Stimulated activated CD8-positive, alpha-beta memory T cell treated with anti-CD3 and anti-CD28 coated beads, Interleukin-15, amount 100 ng/mL, for 4 hours (primary cell): ENCODE results near the gene PIH1D1.
A peak's percentile ranks its signal among the peaks of the same experiment; 100 is the strongest.
"Not testable (repeated sequence)": the region's sequence is repeated elsewhere in the genome, so short reads cannot be mapped to it uniquely, and the experiment has no call there.

Experiments
- DNase-seq, 2 donors: peaks; one replicate each; pipeline ENCODE4 v3.0.0-alpha.2; 2020; ENCODE audit warnings: low read depth in 2 of 2

The PIH1D1 gene

DNA sequence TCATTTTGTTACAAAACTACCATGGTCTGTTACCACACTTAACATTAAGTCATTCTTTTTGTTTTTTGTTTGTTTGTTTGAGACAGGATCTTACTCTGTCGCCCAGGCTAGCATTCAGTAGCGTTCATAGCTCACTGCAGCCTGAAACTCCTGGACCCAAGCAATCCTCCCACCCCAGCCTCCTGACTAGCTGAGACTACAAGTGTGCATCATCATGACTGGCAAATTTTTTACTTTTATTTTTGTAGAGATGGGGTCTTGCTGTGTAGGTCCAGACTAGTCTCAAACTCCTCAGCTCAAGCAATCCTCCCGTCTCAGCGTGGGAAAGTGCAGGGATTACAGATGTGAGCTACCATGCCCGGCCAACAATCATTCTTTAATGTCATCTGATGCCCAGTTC lies 4.7 kb upstream of the PIH1D1 start:
- no peak for DNase-seq

DNA sequence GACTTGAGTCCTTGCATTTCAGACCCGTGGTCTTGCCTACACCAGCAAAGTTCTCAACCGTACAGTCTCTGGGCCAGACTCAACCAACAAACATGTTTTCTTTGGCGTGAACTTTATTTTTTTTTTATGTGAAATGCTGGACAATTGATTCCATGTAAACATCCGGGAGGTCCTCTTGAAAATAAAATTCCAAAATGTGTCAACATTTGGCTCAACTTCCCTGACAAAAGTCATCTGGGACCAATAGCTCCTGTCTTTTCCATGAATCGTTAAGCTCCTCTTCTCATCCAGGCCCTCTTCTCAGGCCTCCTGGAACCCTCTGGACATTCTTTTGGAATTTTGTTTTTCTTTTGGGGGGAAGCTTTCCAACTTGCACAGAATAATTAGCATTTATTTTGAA lies 4.2 kb upstream of the PIH1D1 start:
- no peak for DNase-seq

DNA sequence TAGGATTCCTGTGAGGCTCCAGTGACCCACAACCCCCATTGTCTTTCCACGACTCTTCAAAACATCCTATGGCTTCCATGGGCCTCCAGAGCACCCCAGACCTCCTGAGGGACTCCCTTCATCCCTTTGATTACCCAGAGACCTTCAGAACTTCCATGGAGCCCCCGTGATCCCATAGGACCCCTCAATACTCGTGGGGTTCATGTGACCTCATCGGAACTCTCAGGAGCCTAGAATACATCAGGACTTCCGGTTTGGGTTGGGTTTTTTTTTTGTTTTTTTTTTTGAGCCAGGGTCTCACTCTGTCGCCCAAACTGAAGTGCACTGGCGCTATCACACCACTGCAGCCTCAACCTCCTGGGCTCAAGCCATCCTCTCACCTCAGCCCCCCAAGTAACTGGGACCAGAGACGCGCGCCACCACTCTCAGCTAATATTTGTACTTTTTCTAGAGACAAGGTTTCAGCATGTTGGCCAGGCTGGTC lies 2.2 kb upstream of the PIH1D1 start:
- no peak for DNase-seq

- peak; percentile 95 to 96 for DNase-seq
Observed at GRCh38 chr19:49453013-49453756, 1.6 kb upstream of the PIH1D1 start, which contains the start of gene ALDH16A1. TSS of gene ALDH16A1 (plus strand) at chr19:49453225. CDS start at chr19:49453332, 107 bp downstream.

GRCh38 chr19:49450405-49450804 lies 1.2 kb downstream of the PIH1D1 start:
- DNase-seq: no peak

- no peak for DNase-seq
Observed at GRCh38 chr19:49448432-49448786, 3.2 kb downstream of the PIH1D1 start.

- DNase-seq: no peak
Observed at GRCh38 chr19:49447485-49448431, 3.9 kb downstream of the PIH1D1 start.

GRCh38 chr19:49445997-49446396 lies 5.6 kb downstream of the PIH1D1 start:
- DNase-seq: no peak

DNA sequence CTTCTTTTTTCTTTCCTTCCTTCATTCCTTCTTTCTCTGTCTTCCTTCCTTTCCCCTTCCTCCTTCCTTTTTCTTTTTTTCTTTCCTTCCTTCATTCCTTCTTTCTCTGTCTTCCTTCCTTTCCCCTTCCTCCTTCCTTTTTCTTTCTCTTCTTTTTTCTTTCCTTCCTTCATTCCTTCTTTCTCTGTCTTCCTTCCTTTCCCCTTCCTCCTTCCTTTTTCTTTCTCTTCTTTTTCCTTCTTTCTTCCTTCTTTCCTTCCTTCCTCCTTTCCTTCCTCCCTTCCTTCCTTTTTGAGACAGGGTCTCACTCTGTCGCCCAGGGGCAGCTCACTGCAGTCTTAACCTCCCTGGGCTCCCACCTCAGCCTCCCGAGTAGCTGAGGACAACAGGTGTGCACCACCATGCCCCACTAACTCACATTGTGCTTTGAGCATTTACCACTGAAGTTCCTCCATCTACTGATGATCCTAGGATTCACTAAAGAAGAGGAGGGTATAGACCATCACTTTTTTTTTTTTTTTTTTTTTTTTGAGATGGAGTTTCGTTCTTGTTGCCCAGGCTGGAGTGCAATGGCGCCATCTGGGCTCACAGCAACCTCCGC lies 7.4 kb downstream of the PIH1D1 start:
- DNase-seq: not testable (repeated sequence)

- peak; percentile 86 to 87 for DNase-seq
Observed at GRCh38 chr19:49443366-49444099, 8.1 kb downstream of the PIH1D1 start.

- no peak for DNase-seq
Observed at GRCh38 chr19:49442771-49443365, 8.7 kb downstream of the PIH1D1 start.

DNA sequence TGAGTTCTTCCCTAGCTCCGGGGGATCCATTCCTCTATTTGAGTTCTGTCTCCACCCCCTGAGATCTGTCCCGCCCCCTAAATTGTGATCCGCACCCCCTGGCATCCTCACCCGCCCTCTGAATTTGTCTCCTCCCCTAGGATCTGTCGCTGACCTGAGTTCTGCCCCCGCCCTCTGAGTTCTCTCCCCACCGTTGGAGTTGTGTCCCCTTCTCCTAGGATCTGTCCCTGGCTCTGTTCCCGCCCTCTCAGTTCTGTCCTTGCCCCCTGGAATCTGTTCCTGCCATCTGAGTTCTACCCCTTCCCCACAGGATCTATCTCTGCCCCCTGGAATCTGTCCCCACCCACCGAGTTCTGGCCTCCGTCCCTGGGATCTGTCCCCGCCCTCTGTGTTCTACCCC lies 9.3 kb downstream of the PIH1D1 start:
- DNase-seq: no peak

DNA sequence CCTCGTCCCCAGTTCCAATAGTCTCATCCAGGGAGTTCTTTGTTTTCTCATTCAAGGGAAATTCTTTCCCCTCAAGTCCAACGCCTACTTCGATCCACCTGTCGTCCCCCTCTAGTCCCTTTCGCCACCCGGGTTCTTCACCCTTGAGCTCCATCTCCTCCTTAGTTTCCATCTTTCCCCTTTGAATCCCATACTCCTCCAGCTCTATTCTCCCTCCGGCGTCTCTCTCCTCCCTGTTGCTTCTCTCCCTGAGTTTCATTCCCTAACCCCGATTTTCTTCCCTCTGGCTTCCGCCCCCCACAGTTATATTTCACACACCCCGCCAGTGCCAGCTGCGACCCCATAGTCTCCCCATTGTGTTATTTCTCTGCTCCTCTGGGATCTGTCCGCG lies 9.7 kb downstream of the PIH1D1 start:
- DNase-seq: no peak

DNA sequence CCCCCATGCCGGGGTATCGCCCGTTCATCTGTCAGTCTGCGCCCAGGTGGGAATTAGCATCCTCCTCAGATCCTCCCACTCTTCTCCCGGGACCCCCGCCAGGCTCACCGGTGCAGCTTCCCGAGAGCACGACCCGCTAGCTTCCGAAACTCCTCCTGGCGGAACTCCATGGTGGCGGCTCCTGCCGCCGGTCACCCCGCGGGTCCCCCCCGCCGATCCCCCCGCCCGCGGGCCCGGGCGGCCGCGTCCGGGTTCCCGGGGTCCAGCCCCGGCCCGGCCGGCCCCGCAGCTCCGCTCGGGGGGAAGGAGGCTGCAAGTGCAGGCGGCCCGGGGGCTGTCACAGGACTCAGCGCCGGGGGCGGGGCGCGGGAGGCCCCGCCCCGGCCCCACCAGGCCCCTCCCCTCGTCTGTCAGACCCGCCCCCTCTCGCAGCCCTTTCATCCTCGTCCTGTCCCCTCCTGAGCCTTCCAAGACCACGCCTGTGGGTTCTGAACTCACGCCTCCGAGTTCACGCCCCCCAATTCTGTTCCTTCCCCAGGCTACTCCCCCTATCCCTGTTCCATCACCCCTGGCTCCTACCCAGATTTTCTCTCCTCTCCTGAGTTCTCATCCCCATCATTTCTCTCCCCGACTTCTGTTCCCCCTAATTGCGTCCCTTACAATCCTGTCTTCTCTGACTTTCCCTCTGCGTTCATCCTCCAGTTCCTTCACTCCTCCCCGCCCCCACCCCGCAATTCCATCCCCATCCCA lies 10.2 kb downstream of the PIH1D1 start, which contains the start of gene SLC17A7:
SLC17A7 (minus strand) TSS at position 318 of the 750 bp plus-strand sequence; CDS start at position 170, 148 bp downstream.
- DNase-seq: no peak

GRCh38 chr19:49440439-49441209 lies 11.0 kb downstream of the PIH1D1 start:
- DNase-seq: no peak

GRCh38 chr19:49439836-49440235 lies 11.8 kb downstream of the PIH1D1 start:
- no peak for DNase-seq

GRCh38 chr19:49438261-49438660 lies 13.4 kb downstream of the PIH1D1 start:
- DNase-seq: no peak

DNA sequence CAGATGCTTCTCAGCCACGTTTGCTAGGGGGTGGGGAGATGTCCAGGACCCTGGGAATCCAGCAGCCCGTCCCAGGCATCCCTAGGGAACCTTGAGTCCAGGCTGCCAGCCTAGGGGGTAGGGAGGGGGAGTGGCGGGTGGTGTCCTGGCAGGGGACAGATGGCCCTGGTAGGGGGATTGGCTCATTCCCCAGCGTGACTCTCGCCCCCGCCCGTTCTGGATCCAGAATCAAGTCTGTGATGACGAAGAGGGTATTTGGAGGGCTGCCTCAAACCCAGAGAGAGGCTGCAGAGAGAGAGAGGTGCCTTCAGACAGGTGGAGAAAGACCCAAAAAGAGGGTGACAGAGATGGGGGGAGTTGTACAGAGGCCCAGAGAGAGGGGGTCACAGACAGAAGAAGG lies 14.4 kb downstream of the PIH1D1 start:
- no peak for DNase-seq

GRCh38 chr19:49436381-49437017 lies 15.1 kb downstream of the PIH1D1 start:
- DNase-seq: no peak
